GM23338 (cell line): Measurements from ENCODE around the gene VPS37B. TPM values are rescaled to one million over a fixed set of nuclear protein-coding genes. Genes with fewer than 3 reads are reported as not detected.

ENCODE experiments used
- ATAC-seq: fragments of 200-7000 bp; cut with Tn5 transposase; 3 replicates; pipeline ENCODE4 v1.9.1; 2020
- DNase-seq: peaks from one replicate; pipeline ENCODE4 v3.0.0-alpha.2; 2015; ENCODE audit warnings: low spot score
- H2AFZ ChIP-seq: fragments of 200-600 bp; sonication (generic); 2 replicates; pipeline ENCODE4 v1.8.0; 2016; ENCODE audit warnings: antibody characterized with exemption, mild to moderate bottlenecking, moderate library complexity
- H3F3A ChIP-seq: fragments of 200-600 bp; sonication (generic); replicated peaks from 2 replicates; pipeline ENCODE4 v1.8.0; 2017; ENCODE audit warnings: antibody characterized with exemption, mixed run types, low read depth
- H3K27ac ChIP-seq: fragments of 200-600 bp; sonication (generic); 2 replicates; pipeline ENCODE4 v1.6.1; 2016; ENCODE audit warnings: low read depth
- H3K27me3 ChIP-seq: fragments of 200-600 bp; sonication (generic); 2 replicates; pipeline ENCODE4 v1.8.0; 2016; ENCODE audit warnings: mild to moderate bottlenecking, mixed run types, moderate library complexity; ENCODE audit not compliant: insufficient read depth
- H3K36me3 ChIP-seq: fragments of 200-600 bp; sonication (generic); 2 replicates; pipeline ENCODE4 v1.8.0; 2016; ENCODE audit warnings: mild to moderate bottlenecking; ENCODE audit not compliant: insufficient read depth
- H3K4me1 ChIP-seq: fragments of 200-600 bp; sonication (generic); 2 replicates; pipeline ENCODE4 v1.8.0; 2016; ENCODE audit warnings: mild to moderate bottlenecking, moderate library complexity; ENCODE audit not compliant: insufficient read depth
- H3K4me2 ChIP-seq: fragments of 200-600 bp; sonication (generic); 2 replicates; pipeline ENCODE4 v1.7.1; 2017; ENCODE audit warnings: mixed run types
- H3K4me3 ChIP-seq: fragments of 200-600 bp; sonication (generic); 2 replicates; pipeline ENCODE4 v1.6.1; 2016; ENCODE audit warnings: mixed run types
- H3K79me2 ChIP-seq: fragments of 200-600 bp; sonication (generic); replicated peaks from 2 replicates; pipeline ENCODE4 v1.8.0; 2017; ENCODE audit warnings: mild to moderate bottlenecking; ENCODE audit not compliant: insufficient read depth
- H3K9me2 ChIP-seq: fragments of 200-600 bp; sonication (generic); 2 replicates; pipeline ENCODE4 v1.8.0; 2017; ENCODE audit not compliant: insufficient read depth
- H4K20me1 ChIP-seq: fragments of 200-600 bp; sonication (generic); replicated peaks from 2 replicates; pipeline ENCODE4 v1.8.0; 2017; ENCODE audit warnings: mild to moderate bottlenecking; ENCODE audit not compliant: insufficient read depth
- H3K27ac Mint-ChIP-seq: 2 replicates; pipeline ENCODE4 v1.8.0; 2020; ENCODE audit warnings: inconsistent platforms, mild to moderate bottlenecking, moderate library complexity, mixed read lengths
- H3K27me3 Mint-ChIP-seq: 3 replicates; pipeline ENCODE4 v1.8.0; 2022; ENCODE audit warnings: low read depth, mild to moderate bottlenecking, moderate library complexity, mixed read lengths, inconsistent platforms; ENCODE audit not compliant: insufficient read depth, poor library complexity
- H3K36me3 Mint-ChIP-seq: 3 replicates; pipeline ENCODE4 v1.8.0; 2021; ENCODE audit warnings: low read depth, mild to moderate bottlenecking, inconsistent platforms, moderate library complexity, mixed read lengths
- H3K4me1 Mint-ChIP-seq: 3 replicates; pipeline ENCODE4 v1.8.0; 2020; ENCODE audit warnings: mild to moderate bottlenecking, inconsistent platforms, mixed read lengths
- H3K4me3 Mint-ChIP-seq: 3 replicates; pipeline ENCODE4 v1.8.0; 2021; ENCODE audit warnings: moderate library complexity, mild to moderate bottlenecking, inconsistent platforms, mixed read lengths
- H3K9me3 Mint-ChIP-seq: 3 replicates; pipeline ENCODE4 v1.8.0; 2020; ENCODE audit warnings: moderate library complexity, mild to moderate bottlenecking, inconsistent platforms, mixed read lengths
- CREB1 ChIP-seq: fragments of 250-450 bp; sonication (Bioruptor Pico); IDR thresholded peaks from 2 replicates; pipeline ENCODE4 v1.5.0; 2020; ENCODE audit warnings: low read depth, mild to moderate bottlenecking, moderate library complexity
- CTCF ChIP-seq, 2 experiments: fragments of 200-600 bp in 1 of 2; sonication (generic) in 1 of 2; conservative IDR thresholded peaks; 2 replicates each; pipeline versions ENCODE4 v1.5.1 to v1.6.1; 2016 to 2017; ENCODE audit warnings: antibody characterized with exemption in 2 of 2, low read depth in 2 of 2, mild to moderate bottlenecking in 2 of 2, moderate library complexity in 1 of 2
- ETS1 ChIP-seq: IDR thresholded peaks from 2 replicates; pipeline ENCODE4 v1.6.1; 2016; ENCODE audit warnings: antibody characterized with exemption
- EZH2 ChIP-seq: fragments of 200-600 bp; sonication (generic); IDR thresholded peaks from one replicate; pipeline ENCODE4 v1.8.0; 2017; ENCODE audit warnings: antibody characterized with exemption, mild to moderate bottlenecking, low read depth; ENCODE audit not compliant: unreplicated experiment
- EZH2phosphoT487 ChIP-seq: fragments of 200-600 bp; sonication (generic); IDR thresholded peaks from one replicate; pipeline ENCODE4 v1.8.1; 2018; ENCODE audit warnings: antibody characterized with exemption; ENCODE audit not compliant: unreplicated experiment
- JUNB ChIP-seq: IDR thresholded peaks from one replicate; pipeline ENCODE4 v1.6.1; 2016; ENCODE audit warnings: antibody characterized with exemption; ENCODE audit not compliant: unreplicated experiment
- NANOG ChIP-seq: IDR thresholded peaks from 2 replicates; pipeline ENCODE4 v1.6.1; 2016; ENCODE audit warnings: antibody characterized with exemption, borderline replicate concordance
- POLR2AphosphoS5 ChIP-seq: IDR thresholded peaks from 2 replicates; pipeline ENCODE4 v1.6.1; 2016; ENCODE audit warnings: antibody characterized with exemption, low read depth
- REST ChIP-seq: IDR thresholded peaks from one replicate; pipeline ENCODE4 v1.6.1; 2018; ENCODE audit warnings: antibody characterized with exemption; ENCODE audit not compliant: unreplicated experiment
- STAT1 ChIP-seq: IDR thresholded peaks from one replicate; pipeline ENCODE4 v1.6.1; 2016; ENCODE audit warnings: antibody characterized with exemption; ENCODE audit not compliant: unreplicated experiment
- ZNF114 ChIP-seq: fragments of 250-450 bp; sonication (Bioruptor Pico); IDR thresholded peaks from 2 replicates; pipeline ENCODE4 v1.5.0; 2020; ENCODE audit warnings: mild to moderate bottlenecking, moderate library complexity
- ZNF331 ChIP-seq: fragments of 250-450 bp; sonication (Bioruptor Pico); IDR thresholded peaks from 2 replicates; pipeline ENCODE4 v1.5.0; 2020; ENCODE audit warnings: low read depth, mild to moderate bottlenecking, moderate library complexity
- ZNF462 ChIP-seq: fragments of 250-450 bp; sonication (Bioruptor Pico); IDR thresholded peaks from 2 replicates; pipeline ENCODE4 v1.5.0; 2020; ENCODE audit warnings: mild to moderate bottlenecking, moderate library complexity
- polyA plus RNA-seq: library from polyadenylated mRNA; unstranded; fragments of >200 nt; fragmentation: Nextera tagmentation; extraction: Ambion mirVana; gene quantifications from 2 replicates; pipeline ENCODE4 v1.2.1, GENCODE V29; 2016
- total RNA-seq: library from RNA; depleted of rRNA; stranded (reverse); fragments of >200 nt; shearing (Covaris generic); gene quantifications from 2 replicates; pipeline ENCODE4 v1.2.3, GENCODE V29; 2014

The VPS37B gene
- total and polyA plus RNA-seq, 2 experiments from 2014 or later: 6.7 to 10.9 TPM

- Histone ChIP-seq H3K27ac (no peak overlapping the region), H3K4me3 (no peak overlapping the region), H2AFZ (no peak overlapping the region), H3K79me2 (no peaks in the 10 kb centered on the region), H3K4me2 (no peak overlapping the region), H3K4me1 (peaks cover 7% of the 10 kb centered on the region; the same call in 1 of the 2 replicates), H3K9me2 (no peaks in the 10 kb centered on the region), H4K20me1 (peaks cover 5% of the 10 kb centered on the region; the same call in 1 of the 2 replicates), H3F3A (no peaks in the 10 kb centered on the region), H3K36me3 (no peaks in the 10 kb centered on the region), H3K27me3 (no peaks in the 10 kb centered on the region)
- Mint-ChIP-seq H3K4me1 (peaks cover 17% of the 10 kb centered on the region), H3K27me3 (peaks cover 23% of the 10 kb centered on the region), H3K27ac (no peak overlapping the region), H3K4me3 (no peak overlapping the region), H3K36me3 (no peaks in the 10 kb centered on the region; the same call in 2 of the 3 replicates), H3K9me3 (no peaks in the 10 kb centered on the region)
- DNase-seq: peak; percentile 28
- ATAC-seq: peak; percentile 40
- TF ChIP-seq ETS1 (no peak), EZH2 (no peak), POLR2AphosphoS5 (no peak), ZNF462 (CRISPR knock-in tag) (no peak), JUNB (no peak), ZNF114 (CRISPR knock-in tag) (no peak), REST (no peak), CTCF (conservative IDR thresholded peaks at IDR 0.05; ENCODE audit: low read depth in 2 of 2) (no peak), CREB1 (no peak), STAT1 (no peak), NANOG (no peak), ZNF331 (CRISPR knock-in tag) (no peak), EZH2phosphoT487 (no peak)
Observed at GRCh38 chr12:122845041-122845864, 50.7 kb downstream of the VPS37B start.
